Upper lobe of left lung (tissue), 4 donors: Measurements from ENCODE around the gene WNK1.

Experiments used
- POLR2A ChIP-seq, 4 donors: fragments of 450-650 bp; IDR thresholded peaks; one replicate each; pipeline ENCODE4 v1.5.1; 2016 to 2017; ENCODE audit warnings: antibody characterized with exemption in 4 of 4, mild to moderate bottlenecking in 2 of 4
- POLR2AphosphoS5 ChIP-seq, 2 donors: sonication (generic); formaldehyde crosslinking; IDR thresholded peaks; one replicate each; pipeline ENCODE4 v1.5.1; 2017; ENCODE audit warnings: antibody characterized with exemption in 2 of 2
- TF ChIP-seq, protein P1 (sequence below), 6 experiments: fragments of 450-650 bp in 4 of 6; fragments of 200-600 bp in 2 of 6; sonication (generic) in 2 of 6; IDR thresholded peaks; one replicate each; pipeline ENCODE4 v1.5.1; 2016 to 2019; ENCODE audit warnings: antibody characterized with exemption in 6 of 6

DNA sequence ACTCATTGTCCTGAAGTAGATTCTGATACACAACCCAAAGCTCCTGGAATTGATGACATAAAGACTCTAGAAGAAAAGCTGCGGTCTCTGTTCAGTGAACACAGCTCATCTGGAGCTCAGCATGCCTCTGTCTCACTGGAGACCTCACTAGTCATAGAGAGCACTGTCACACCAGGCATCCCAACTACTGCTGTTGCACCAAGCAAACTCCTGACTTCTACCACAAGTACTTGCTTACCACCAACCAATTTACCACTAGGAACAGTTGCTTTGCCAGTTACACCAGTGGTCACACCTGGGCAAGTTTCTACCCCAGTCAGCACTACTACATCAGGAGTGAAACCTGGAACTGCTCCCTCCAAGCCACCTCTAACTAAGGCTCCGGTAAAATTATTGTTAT lies 133.3 kb downstream of the WNK1 start:
- TF ChIP-seq, protein P1, sequence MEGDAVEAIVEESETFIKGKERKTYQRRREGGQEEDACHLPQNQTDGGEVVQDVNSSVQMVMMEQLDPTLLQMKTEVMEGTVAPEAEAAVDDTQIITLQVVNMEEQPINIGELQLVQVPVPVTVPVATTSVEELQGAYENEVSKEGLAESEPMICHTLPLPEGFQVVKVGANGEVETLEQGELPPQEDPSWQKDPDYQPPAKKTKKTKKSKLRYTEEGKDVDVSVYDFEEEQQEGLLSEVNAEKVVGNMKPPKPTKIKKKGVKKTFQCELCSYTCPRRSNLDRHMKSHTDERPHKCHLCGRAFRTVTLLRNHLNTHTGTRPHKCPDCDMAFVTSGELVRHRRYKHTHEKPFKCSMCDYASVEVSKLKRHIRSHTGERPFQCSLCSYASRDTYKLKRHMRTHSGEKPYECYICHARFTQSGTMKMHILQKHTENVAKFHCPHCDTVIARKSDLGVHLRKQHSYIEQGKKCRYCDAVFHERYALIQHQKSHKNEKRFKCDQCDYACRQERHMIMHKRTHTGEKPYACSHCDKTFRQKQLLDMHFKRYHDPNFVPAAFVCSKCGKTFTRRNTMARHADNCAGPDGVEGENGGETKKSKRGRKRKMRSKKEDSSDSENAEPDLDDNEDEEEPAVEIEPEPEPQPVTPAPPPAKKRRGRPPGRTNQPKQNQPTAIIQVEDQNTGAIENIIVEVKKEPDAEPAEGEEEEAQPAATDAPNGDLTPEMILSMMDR (IDR thresholded peaks at IDR 0.05) = no peak
- TF ChIP-seq POLR2AphosphoS5 (IDR thresholded peaks at IDR 0.05) (no peak), POLR2A (IDR thresholded peaks at IDR 0.05) (no peak)
